ENCODE measurements around the gene SKAP2.

The SKAP2 gene

DNA sequence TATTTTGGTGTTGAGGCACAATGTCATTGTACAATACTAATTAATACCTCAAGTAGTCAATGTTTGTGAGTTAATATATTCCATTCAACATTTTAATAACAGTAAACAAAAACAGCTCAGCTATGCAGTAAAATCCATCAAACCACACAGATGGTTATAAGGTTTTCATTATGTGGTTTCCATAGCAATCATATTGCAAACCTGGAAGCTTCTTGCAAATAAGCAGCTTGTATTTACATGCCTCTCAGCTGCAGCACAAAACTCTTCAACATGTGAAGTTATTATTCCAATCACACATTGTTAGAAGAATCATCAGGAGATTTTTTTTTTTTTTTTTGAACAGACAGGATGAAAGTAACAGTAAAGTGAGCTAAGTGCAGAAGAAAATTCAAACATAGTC is 170.2 kb downstream of the SKAP2 start:
- no peak for DNase-seq (ENCODE audit: low read depth)

DNA sequence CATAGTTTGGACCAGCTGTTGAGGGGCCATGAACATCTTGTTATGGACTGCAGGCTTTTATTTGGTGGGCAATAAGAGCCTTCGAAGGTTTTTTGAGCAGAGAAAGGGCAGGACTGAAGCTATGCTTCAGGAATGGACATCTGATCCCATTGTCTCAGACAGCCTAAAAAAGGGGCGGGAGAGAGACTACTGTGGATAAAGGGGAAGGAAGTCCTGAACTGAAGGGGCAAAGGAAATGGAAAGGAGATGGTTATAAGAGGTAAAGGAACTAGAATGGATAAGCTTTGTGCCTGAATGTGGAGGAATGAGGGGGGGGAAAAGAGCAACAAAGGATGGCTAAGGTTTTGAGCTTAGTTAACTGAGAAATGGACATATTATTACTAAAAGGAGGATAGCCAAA is 172.5 kb downstream of the SKAP2 start:
- DNase-seq (ENCODE audit: low read depth): no peak

DNA sequence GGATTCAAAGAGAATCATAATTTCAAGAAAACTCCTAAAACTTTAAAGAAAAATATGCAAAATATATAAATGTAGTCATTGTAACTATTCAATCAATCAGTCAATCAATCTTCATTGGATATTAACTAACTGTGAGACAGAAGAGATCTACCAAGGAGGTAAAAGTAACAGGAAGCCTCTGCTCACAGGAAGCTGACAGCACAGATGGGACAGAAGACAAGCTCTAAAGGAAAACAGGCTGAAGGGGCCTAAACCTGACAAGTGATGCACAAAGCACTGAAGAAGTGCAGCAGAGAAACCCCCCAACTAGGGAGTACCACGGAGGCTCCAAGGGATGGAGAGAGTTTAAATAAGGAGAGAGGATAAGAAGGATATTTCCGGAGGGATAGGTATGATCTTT is 173.0 kb downstream of the SKAP2 start:
- no peak for DNase-seq (ENCODE audit: low read depth)

DNA sequence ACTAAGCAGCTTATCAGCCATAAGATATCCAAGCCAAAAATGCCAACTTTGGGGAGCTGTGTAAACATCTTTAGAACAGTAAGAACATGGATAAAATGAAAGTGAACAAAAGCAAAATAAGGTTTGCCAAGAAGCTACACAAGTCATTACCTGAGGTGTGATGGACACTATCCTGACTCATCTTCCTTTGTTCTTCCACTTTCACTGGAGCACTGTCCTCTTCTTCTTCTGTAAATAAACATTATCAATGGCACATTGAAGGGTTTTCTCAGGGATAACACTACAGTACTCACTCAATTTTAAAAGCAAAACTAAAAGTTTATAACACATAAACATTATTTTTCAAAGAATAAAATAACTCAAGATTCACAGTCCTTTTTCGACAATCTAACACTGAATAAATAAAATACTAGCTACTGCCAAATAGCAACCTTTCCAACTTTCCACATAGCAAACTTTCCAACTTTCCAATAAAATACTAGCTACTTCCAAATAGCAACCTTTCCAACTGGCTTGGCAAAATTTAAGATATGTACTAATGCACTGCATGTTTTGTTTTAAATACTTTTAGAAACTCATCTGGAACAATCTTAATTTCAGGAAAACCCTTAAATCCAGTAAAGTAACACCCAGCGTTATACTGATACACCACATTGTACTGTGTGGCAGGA is 174.1 kb downstream of the SKAP2 start:
- no peak for DNase-seq (ENCODE audit: low read depth)

DNA sequence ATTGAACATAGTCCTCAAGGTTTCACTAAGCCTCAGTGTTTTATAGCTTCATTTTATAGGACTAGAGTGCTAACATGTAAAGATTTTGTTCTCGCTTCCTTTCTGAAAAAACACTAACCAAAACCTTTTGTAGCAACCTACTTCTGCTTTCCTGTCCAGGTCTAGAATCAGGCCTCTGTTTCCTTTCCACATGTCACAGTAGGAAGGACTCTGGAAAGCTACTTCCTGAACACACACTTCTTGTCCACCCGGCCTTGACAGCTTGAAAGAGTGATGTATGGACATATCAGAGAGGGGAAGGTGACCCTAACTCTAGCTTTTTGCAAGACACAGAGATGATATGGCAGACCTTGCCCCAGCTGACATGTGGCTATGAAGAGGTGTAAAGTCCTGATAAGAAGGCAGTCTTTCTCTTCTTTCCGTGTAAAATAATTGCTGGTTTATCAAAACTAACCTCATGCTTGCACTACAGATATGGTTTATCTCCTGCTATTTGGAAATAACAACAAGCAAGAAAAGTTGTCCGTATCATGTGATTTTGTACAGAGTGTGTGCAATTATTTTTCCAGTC is 175.4 kb downstream of the SKAP2 start:
- no peak for DNase-seq (ENCODE audit: low read depth)

DNA sequence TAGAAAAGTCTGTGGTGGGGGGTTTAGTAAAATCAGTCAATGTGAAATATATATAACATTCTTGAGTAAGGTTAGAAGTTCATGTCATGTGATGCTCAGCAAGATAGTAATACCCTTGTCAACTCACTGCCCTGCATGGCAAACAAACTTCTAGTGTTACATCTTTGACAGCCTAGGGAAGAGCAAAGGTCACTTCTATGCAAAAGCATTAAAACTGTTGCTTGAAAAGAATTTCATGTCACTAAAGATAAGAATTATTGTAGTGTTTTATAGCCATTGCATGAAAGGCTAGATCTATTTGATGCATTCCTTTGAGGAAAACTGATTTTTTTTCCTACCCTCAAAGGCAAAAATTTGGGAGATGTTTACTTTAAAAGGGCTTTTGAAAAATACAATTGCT is 176.0 kb downstream of the SKAP2 start:
- no peak for DNase-seq (ENCODE audit: low read depth)

DNA sequence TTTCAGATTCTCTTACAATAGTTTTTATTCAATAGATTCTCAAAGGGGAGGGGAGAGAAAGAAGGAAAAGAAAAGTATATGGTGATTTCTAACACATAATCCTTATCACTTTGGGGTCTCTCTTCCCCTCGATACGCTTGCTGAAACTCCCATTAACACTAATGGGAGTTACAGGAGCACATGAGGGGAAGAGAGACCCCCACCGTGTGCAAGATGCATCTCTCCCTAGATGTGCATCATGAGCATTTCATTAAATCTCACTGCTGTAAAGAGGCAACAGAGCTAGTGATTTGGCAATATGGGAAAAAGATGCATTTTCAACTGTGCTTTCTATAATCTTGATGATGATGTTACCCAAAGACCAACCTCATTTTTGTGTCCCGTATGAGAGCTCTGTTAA is 177.4 kb downstream of the SKAP2 start:
- DNase-seq (ENCODE audit: low read depth): no peak

DNA sequence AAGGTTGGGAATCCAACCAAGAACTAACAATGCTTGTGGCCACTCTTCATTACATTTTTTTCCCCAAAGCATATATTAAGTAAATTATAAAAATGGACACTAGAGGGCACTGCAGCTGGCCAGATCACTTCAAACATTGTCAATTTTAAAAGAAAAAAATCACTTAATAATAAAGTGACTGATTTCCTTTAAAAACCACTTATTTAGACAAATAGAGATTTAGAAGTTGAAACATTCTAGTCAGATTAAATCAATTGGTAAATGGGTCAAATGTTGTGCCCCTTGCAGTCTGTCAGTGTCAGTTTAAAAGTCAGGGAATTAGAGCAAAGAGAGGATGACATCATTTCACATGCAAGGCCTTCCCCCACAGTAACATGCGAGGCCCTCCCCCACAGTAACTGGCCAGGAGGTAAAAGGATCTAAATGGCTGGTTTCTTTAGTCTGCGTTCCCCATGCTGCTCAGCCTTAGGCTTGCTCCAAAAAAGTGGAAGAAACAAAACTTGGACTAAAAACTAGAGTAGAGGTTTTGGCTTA is 177.9 kb downstream of the SKAP2 start:
- no peak for DNase-seq (ENCODE audit: low read depth)

DNA sequence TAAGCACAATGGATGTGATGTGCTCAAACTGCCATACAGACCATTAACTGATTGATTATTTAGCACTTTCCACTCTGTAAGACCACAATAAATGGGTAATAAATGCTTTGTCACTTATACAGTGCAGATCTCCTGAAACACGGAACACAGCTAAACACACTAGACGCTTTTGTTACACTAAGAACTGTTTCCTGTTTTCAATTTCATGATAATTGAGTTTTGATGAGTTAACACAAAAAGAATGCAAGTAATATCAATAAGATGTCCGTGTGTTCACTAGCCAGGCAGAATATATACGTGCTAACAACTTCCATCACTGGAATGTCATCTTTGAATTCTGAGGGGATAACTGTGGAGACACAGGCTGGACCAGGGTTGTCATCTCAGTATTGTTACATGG is 178.8 kb downstream of the SKAP2 start:
- no peak for DNase-seq (ENCODE audit: low read depth)

DNA sequence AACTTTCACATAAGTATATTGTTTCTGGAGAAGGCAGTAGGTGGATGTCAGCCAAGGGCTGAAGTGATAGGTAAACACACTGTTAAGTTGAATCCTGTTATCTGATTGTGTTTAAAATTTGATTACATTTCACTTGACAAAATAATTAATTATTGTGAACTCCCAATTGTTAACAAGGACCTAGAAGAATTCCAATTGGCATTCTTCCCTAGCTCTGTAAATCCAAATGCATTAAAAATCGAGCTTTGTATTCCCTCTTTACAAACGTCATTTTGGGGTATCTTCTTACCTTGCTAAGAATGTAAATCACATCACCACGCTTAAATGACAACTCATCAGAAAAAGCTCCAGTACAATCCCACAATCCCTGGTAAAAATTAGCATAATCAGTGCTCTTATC is 179.9 kb downstream of the SKAP2 start:
- no peak for DNase-seq (ENCODE audit: low read depth)

DNA sequence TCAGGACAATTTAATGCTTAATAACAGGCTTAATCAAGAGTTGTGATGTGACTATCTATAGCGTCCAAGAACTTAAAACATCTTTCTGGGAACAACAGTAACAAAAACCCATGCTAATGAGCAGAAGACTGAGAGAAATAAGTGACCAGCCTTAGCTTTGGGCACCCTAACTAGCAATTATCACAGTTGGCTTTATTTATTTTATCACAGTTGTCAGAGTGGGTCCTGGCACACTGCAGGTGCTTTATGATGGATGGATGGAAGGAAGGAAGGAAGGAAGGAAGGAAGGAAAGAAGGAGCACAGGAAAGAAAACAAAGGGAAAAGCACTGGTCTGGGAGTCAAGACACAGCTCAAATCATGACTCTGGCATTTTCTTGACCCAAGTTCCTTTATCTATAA is 181.1 kb downstream of the SKAP2 start:
- DNase-seq (ENCODE audit: low read depth): no peak

DNA sequence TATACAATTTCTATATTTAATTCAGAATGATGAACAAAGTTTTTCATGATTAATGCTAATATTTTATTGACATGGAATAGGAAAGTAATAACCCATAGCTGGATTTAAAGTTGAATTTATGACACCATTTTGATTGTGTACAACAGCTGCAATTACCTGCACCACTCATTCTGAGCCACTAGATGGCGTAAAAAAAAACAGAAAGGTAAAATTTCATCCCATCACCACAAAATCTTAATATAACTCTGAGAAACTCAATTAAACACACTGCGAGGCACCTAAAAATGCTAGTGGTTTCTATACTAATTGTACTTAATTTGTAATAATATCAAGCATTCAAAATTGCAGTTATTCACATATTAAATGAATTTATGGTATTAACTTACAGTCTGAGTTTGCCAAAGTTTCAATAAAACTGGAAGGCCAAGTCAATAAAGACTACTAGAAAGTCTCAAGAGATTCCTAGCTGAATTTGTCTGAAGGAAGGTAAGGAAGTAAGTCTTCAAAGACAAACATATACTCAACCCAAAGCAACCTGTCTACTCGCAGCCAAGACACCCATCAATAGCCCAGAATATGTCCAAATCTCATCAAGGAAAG is 182.5 kb downstream of the SKAP2 start:
- DNase-seq (ENCODE audit: low read depth): no peak

DNA sequence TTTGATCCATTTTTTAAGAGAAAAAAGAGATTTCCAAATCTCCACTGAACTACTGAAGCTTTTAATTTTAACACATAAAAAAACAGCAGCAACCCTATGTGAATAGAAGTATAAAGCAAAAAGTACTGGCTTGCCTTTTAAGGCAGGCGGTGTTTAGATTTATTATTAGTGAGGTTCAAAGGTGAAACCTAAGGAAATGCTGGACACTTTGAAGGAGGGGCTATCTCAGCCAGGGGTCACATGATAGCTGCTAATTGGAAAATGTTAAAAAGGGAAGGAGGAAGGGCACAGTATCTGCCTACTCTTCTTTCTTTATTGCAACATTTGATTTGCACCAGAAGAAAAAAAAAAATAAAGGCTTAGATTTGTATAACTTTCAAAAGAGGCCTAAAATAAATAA is 183.8 kb downstream of the SKAP2 start:
- DNase-seq (ENCODE audit: low read depth): no peak

DNA sequence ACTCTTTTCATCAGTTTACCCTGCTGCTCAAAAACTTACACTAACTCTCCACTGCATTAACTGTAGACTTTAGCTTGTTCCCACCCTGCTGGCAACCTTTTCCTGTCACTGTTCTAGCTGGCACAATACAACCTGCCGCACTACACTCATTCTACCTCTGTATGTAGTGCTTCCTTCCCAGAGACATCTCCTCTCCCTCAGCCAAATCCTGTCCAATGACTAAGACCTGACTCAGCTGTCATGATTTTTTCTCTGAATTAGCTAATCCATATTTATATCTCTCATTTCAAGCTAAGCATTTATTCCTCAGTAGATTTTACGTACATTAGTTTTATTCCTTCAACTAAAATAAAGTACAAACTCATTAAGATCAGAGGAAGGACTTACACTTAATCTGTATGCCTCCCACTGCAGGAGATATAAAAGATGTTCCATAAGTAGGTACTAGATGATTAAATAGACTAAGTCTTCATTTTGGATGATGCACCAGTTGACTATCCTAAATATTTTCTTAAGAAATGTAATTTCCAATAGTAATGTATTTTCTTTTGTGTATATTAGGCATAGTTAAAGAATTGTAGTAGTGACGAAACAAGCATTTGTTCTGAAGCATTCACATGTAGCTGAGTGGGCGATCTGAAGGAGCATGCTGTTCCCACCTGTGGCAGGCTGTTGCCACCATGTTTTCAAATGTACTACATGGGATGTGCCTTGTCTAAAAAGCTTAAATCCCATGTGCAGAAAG is 189.1 kb downstream of the SKAP2 start:
- no peak for DNase-seq (ENCODE audit: low read depth)

DNA sequence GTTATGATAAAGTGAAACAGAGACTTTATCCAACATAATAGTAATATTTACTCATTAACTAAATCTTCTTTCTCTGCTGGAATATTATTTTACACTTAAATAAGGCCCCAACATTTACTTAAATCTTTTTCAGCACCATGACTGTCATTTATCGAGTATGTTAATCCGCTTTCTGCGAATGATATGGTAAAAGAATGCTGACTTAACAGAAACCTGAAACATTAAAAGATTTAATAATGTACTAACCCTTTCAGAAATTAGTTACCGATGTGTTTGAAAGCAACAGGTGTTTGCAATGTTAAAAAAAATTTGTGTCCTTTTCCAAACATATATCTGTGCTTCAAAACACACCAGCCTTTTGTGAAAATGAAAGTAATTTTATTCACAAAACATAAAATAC is 190.5 kb downstream of the SKAP2 start:
- DNase-seq (ENCODE audit: low read depth): no peak

DNA sequence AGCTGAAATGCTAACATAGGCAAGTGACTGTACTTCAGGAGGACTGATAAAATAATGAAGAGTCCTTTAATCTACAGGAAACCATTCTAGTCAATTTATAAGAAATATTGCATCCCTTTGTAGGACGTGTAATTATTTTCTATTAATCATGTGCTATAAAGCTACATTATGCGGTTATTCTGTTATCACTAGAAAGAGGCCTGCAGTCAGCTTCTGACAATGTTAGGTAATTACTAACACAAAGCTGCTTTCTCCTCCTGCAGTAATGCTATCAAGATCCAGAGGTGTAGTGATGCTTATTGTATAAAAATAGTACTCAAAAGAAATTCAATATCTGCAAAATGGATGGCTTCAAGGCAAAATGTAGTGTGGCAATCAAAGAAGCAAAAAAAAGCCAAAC is 191.1 kb downstream of the SKAP2 start:
- DNase-seq (ENCODE audit: low read depth): no peak

DNA sequence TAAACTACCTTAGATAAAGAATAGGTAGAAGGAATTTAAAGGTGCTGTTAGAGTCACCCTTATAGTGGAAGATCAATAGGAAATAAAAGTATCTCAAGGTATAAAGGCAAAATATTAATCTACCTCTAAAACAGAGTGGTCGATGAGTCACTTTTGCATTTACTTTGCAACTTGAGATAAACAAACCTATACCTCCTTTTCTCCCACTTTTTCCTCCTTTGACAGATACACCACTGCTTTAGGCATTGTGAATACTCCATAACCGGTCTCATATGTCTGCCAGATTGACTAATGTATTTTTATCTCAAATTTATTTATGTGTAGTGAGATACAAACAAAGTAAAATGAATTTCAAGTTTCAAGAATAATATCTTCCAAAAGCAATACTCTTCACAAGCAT is 193.5 kb downstream of the SKAP2 start:
- DNase-seq (ENCODE audit: low read depth): no peak

DNA sequence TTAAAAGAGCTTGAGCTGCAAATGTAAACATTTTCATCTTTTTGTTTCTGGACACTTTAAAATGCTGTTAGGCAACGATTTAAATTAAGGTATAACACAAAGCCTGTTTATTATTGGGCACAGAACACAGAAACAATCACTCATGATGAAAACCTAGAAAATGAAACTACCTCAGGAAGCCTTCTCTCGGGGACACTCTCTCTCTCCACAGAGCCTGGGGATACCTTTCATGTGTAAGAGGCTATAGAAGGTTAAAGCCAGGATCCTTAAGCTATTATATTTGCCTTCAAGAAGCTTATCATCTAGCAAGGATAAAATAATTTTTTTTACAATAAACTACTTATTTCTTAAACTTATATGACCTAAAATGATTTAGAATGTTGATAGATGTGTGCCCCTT is 194.1 kb downstream of the SKAP2 start:
- no peak for DNase-seq (ENCODE audit: low read depth)

DNA sequence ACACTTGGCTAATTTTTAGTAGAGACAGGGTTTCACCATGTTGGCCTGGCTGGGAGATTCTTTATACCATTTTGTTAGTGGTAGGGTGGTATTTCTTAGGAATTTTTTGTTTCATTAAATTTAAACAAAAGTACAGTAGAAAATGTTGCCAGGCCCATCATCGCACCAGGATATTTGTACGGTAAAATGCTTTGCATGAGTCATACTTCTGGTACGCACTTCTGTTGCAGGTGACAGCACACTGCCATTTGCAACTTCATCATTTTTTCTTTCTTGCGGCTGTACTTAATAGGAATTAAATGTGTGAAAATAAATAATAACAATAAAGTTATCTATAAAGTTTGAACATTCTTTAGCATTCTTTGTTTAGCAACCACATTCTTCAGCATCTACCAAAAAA is 195.6 kb downstream of the SKAP2 start:
- no peak for DNase-seq (ENCODE audit: low read depth)

DNA sequence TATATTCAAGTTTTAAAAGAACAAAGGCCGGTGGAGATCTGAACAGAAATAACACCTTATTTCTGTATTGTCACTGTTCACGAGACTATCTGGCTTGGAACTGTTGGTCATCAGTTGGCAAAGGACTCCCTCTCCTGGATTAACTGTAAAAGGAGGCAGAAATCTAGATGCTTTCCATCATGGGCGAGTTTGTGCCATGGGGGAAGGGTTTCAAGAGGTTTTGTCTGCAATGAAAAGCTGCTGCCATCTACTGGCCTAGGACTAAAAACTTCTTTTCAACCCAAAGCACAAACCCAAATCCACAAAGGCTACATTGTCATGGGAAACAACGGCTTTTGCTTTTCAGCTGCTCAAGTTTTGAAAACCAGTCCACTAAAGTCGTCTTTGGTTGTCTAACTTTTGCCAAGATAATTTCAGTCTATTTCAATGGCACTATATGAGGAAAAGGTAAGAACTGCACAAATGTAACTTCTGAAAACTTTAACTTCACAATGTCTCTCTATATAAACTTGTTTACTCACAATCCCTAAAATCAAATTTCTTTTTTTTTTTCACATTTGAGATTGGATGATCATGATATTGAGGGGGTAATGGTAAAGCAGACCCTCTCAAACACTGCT is 196.8 kb downstream of the SKAP2 start:
- peak; percentile 4 for DNase-seq (ENCODE audit: low read depth)

DNA sequence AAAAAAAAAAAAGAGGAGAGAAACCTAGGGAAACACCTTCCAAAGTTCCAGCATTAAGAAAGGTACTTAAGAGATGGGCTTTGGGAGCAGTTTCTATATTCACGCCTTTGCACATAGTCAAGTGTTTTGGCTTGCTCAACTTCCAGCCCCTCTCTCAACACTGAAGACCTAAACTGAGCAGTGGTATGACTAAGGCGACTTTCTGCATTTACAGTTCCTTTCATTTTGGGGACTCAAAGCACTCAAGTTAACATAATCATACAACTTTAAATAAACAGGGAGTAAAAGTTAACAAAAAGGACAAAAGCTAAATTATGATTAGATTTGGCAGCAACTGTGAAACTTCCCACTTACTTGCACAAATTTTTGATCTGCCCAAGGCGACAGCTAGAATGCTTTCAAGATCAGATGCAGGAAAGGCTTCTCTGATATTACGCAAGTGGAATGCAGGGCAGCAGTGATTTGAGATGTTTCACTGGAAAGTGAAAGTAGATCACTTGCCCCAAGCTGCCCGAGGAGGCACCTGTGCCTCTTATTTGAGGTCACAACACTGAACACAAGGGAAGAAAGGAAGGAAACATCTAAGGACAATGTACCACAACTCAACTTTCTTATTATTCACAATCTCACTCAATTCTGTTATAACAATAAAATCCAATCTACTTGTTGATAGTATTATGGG is 199.5 kb downstream of the SKAP2 start:
- peak; percentile 4 for DNase-seq (ENCODE audit: low read depth)

DNA sequence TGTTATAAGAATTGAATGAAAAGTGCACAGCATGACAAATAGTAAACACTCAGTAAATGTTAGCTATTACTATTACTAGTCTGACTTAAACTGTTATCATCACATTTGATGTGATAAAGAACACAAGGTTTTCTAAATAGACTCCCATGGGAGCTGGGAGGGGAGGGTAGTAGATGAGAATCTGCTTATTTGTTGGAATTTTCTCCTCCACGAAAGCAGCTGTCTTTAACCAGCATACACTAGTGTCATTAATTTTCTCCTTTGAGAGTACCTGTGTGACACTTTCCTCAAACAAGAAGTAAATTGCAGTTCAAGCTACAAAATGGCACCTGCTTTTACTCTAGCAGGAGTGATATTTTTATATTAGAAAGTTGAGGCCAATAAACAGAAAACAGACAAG is 200.1 kb downstream of the SKAP2 start:
- DNase-seq (ENCODE audit: low read depth): no peak
